ENCODE data around the gene ABHD4.
"Not testable (repeated sequence)": the region's sequence is repeated elsewhere in the genome, so short reads cannot be mapped to it uniquely, and the experiment has no call there.

The ABHD4 gene

GRCh38 chr14:22587247-22587646 lies 10.9 kb upstream of the ABHD4 start:
- DNase-seq (ENCODE audit: extremely low spot score): no peak
- no peak for TF ChIP-seq CTCF (IDR thresholded peaks at IDR 0.05; ENCODE audit: control extremely low read depth, extremely low read depth, low read depth, missing control alignments)
- CTCF ChIA-PET: interaction anchor here (16.3 kb wide), 1 partner anchor 15 kb away, joined by 191 read pairs; no protein-coding TSS in a partner anchor
- POLR2A ChIA-PET: no interaction called here

- CTCF ChIA-PET: interaction anchor here (1.2 to 16.3 kb wide), 7 partner anchors 11 to 235 kb away, joined by 3 to 191 read pairs (median 7); partner anchors contain the start of gene ABHD4
- POLR2A ChIA-PET: not testable (repeated sequence)
Measured at GRCh38 chr14:22587677-22588422, 10.2 kb upstream of the ABHD4 start.

GRCh38 chr14:22588526-22589095 lies 9.5 kb upstream of the ABHD4 start:
- POLR2A ChIA-PET: interaction anchor here (0.6 to 1.8 kb wide), 8 partner anchors 10 to 446 kb away, joined by 3 to 17 read pairs (median 4); partner anchors contain the start of gene ABHD4
- no peak for TF ChIP-seq CTCF (IDR thresholded peaks at IDR 0.05; ENCODE audit: control extremely low read depth, extremely low read depth, low read depth, missing control alignments)
- CTCF ChIA-PET: interaction anchor here (0.8 to 16.3 kb wide), 20 partner anchors 11 to 284 kb away, joined by 3 to 191 read pairs (median 4); partner anchors contain the start of genes ABHD4, OR6J1 and OXA1L
- DNase-seq (ENCODE audit: extremely low spot score): no peak

More at GRCh38 chr14:22587677-22588422, 10.2 kb upstream of the ABHD4 start:
- not testable (repeated sequence) for DNase-seq (ENCODE audit: extremely low spot score)

GRCh38 chr14:22589096-22589839 lies 8.8 kb upstream of the ABHD4 start, which contains the start of gene DAD1:
Gene DAD1, minus strand, starts transcription at chr14:22589224. Its CDS starts 67 bp downstream, at chr14:22589157.
- ChIA-PET POLR2A (interaction anchor here (0.6 to 1.8 kb wide), 9 partner anchors 9 to 445 kb away, joined by 3 to 17 read pairs (median 3); partner anchors contain the start of gene ABHD4), CTCF (interaction anchor here (0.6 to 16.3 kb wide), 27 partner anchors 10 to 304 kb away, joined by 3 to 191 read pairs (median 4); partner anchors contain the start of genes ABHD4, OR6J1 and OXA1L)
- peak; percentile 98 for DNase-seq (ENCODE audit: extremely low spot score)

GRCh38 chr14:22593189-22593588 lies 4.9 kb upstream of the ABHD4 start:
- DNase-seq (ENCODE audit: extremely low spot score): no peak
- CTCF ChIA-PET: interaction anchor here (0.7 to 16.3 kb wide), 13 partner anchors 9 to 297 kb away, joined by 3 to 191 read pairs (median 4); no protein-coding TSS in a partner anchor
- no peak for TF ChIP-seq CTCF (IDR thresholded peaks at IDR 0.05; ENCODE audit: control extremely low read depth, extremely low read depth, low read depth, missing control alignments)
- POLR2A ChIA-PET: no interaction called here

More at GRCh38 chr14:22589096-22589839, 8.8 kb upstream of the ABHD4 start, which contains the start of gene DAD1:
- TF ChIP-seq CTCF (IDR thresholded peaks at IDR 0.05; ENCODE audit: control extremely low read depth, extremely low read depth, low read depth, missing control alignments): no peak

GRCh38 chr14:22593601-22594000 lies 4.5 kb upstream of the ABHD4 start:
- ChIA-PET CTCF (interaction anchor here (0.7 to 16.3 kb wide), 11 partner anchors 9 to 297 kb away, joined by 3 to 191 read pairs (median 5); no protein-coding TSS in a partner anchor), POLR2A (no interaction called here)
- no peak for TF ChIP-seq CTCF (IDR thresholded peaks at IDR 0.05; ENCODE audit: control extremely low read depth, extremely low read depth, low read depth, missing control alignments)
- no peak for DNase-seq (ENCODE audit: extremely low spot score)

All from GM10248 (cell line).